IMR-90 (cell line): Measurements from ENCODE around the gene ZNF407. TPM values are rescaled to one million over a fixed set of nuclear protein-coding genes. Genes with fewer than 3 reads are reported as not detected.

Experiments used
- ATAC-seq: fragments of 200-7000 bp; cut with Tn5 transposase; 2 replicates; pipeline ENCODE4 v1.9.1; 2020; ENCODE audit warnings: low read depth, mild to moderate bottlenecking, moderate library complexity
- BruUV-seq: library from RNA; stranded (reverse); fragments of 400-500 nt; replicated peaks from 2 replicates; lab custom pipeline; 2021; lab: Mats Ljungman, UMichigan
- CTCF ChIA-PET: fragments of 300-600 bp; formaldehyde crosslinking; extraction: SDS; loops from one replicate; lab custom pipeline; 2021; ENCODE audit warnings: antibody characterized with exemption; lab: Yijun Ruan, JAX
- POLR2A ChIA-PET: fragments of 300-600 bp; sonication (Branson Sonifier 250); formaldehyde crosslinking; loops from one replicate; lab custom pipeline; 2022; ENCODE audit warnings: antibody characterized with exemption; ENCODE audit not compliant: unreplicated experiment; lab: Charles Lee
- DNase-seq: peaks from one replicate; pipeline ENCODE4 v3.0.0; 2013
- H2AFZ ChIP-seq: replicated peaks from 2 replicates; pipeline ENCODE3; 2013; ENCODE audit warnings: low read length, mild to moderate bottlenecking; ENCODE audit not compliant: poor library complexity
- H2AK5ac ChIP-seq: 2 replicates; pipeline ENCODE4 v1.6.1; 2013; ENCODE audit warnings: low read depth, low read length, inconsistent platforms
- H2AK9ac ChIP-seq: replicated peaks from 2 replicates; pipeline ENCODE3; 2013; ENCODE audit warnings: mild to moderate bottlenecking, low read depth, low read length, moderate library complexity; ENCODE audit not compliant: poor library complexity
- H2BK120ac ChIP-seq: 2 replicates; pipeline ENCODE4 v1.6.1; 2013; ENCODE audit warnings: low read depth, low read length, inconsistent platforms
- H2BK15ac ChIP-seq: 3 replicates; pipeline ENCODE4 v1.6.1; 2013; ENCODE audit warnings: low read depth, low read length, inconsistent platforms
- H2BK20ac ChIP-seq: 2 replicates; pipeline ENCODE4 v1.6.1; 2013; ENCODE audit warnings: low read depth, mild to moderate bottlenecking, inconsistent platforms, low read length, moderate library complexity
- H2BK5ac ChIP-seq: 2 replicates; pipeline ENCODE4 v1.6.1; 2013; ENCODE audit warnings: mild to moderate bottlenecking, low read depth, low read length, inconsistent platforms; ENCODE audit not compliant: poor library complexity, severe bottlenecking
- H3K14ac ChIP-seq: replicated peaks from 2 replicates; pipeline ENCODE4 v1.6.1; 2013; ENCODE audit warnings: low read depth, low read length, inconsistent platforms
- H3K18ac ChIP-seq: 2 replicates; pipeline ENCODE4 v1.6.1; 2013; ENCODE audit warnings: low read depth, low read length, control low read depth
- H3K23ac ChIP-seq: 2 replicates; pipeline ENCODE4 v1.6.1; 2013; ENCODE audit warnings: low read depth, low read length, inconsistent platforms
- H3K27ac ChIP-seq: 2 replicates; pipeline ENCODE4 v1.5.1; 2013; ENCODE audit warnings: mild to moderate bottlenecking, control low read depth, low read length; ENCODE audit not compliant: insufficient read depth
- H3K27me3 ChIP-seq: 2 replicates; pipeline ENCODE4 v1.6.1; 2013; ENCODE audit warnings: low read length; ENCODE audit not compliant: control insufficient read depth, insufficient read depth
- H3K36me3 ChIP-seq: 2 replicates; pipeline ENCODE4 v1.6.1; 2013; ENCODE audit warnings: low read length, mixed read lengths; ENCODE audit not compliant: control insufficient read depth, insufficient read depth
- H3K4ac ChIP-seq: 2 replicates; pipeline ENCODE4 v1.6.1; 2013; ENCODE audit warnings: low read depth, low read length, inconsistent platforms
- H3K4me1 ChIP-seq: 2 replicates; pipeline ENCODE4 v1.6.1; 2013; ENCODE audit warnings: low read length, mixed read lengths; ENCODE audit not compliant: control insufficient read depth, insufficient read depth
- H3K4me2 ChIP-seq: 2 replicates; pipeline ENCODE4 v1.6.1; 2013; ENCODE audit warnings: low read depth, mild to moderate bottlenecking, control low read depth, low read length, moderate library complexity
- H3K4me3 ChIP-seq: 2 replicates; pipeline ENCODE4 v1.5.1; 2013; ENCODE audit warnings: low read depth, mild to moderate bottlenecking, control low read depth, low read length, moderate library complexity; ENCODE audit not compliant: insufficient read depth
- H3K56ac ChIP-seq: 2 replicates; pipeline ENCODE4 v1.6.1; 2013; ENCODE audit warnings: low read length, inconsistent platforms; ENCODE audit not compliant: insufficient read depth; ENCODE audit errors: extremely low read depth
- H3K79me1 ChIP-seq, 2 experiments: 2 replicates each; pipeline ENCODE4 v1.6.1; 2013; ENCODE audit warnings: low read length in 2 of 2, inconsistent platforms in 1 of 2, low read depth in 1 of 2
- H3K9ac ChIP-seq: 2 replicates; pipeline ENCODE4 v1.6.1; 2013; ENCODE audit warnings: low read depth, low read length, control low read depth
- H3K9me1 ChIP-seq: 2 replicates; pipeline ENCODE4 v1.6.1; 2013; ENCODE audit warnings: low read length, inconsistent platforms; ENCODE audit not compliant: insufficient read depth
- H3K9me3 ChIP-seq: 2 replicates; pipeline ENCODE4 v1.6.1; 2013; ENCODE audit warnings: low read length; ENCODE audit not compliant: control insufficient read depth, insufficient read depth
- H4K20me1 ChIP-seq: 2 replicates; pipeline ENCODE4 v1.6.1; 2013; ENCODE audit warnings: low read length, inconsistent platforms; ENCODE audit not compliant: insufficient read depth
- H4K5ac ChIP-seq: 2 replicates; pipeline ENCODE4 v1.6.1; 2013; ENCODE audit warnings: mild to moderate bottlenecking, low read depth, low read length, control low read depth
- H4K8ac ChIP-seq, 2 experiments: 2 replicates each; pipeline ENCODE4 v1.6.1; 2013; ENCODE audit warnings: low read depth in 2 of 2, low read length in 2 of 2, control low read depth in 1 of 2, inconsistent platforms in 1 of 2
- H4K91ac ChIP-seq: 2 replicates; pipeline ENCODE4 v1.6.1; 2013; ENCODE audit warnings: low read depth, low read length, inconsistent platforms; ENCODE audit not compliant: insufficient read depth
- CEBPB ChIP-seq: IDR thresholded peaks from 2 replicates; pipeline ENCODE4 v1.6.1; 2012; ENCODE audit warnings: low read depth, low read length, improper control_type of control experiment
- CTCF ChIP-seq: conservative IDR thresholded peaks from 2 replicates; pipeline ENCODE4 v1.5.1; 2012; ENCODE audit warnings: mild to moderate bottlenecking, low read depth, low read length, improper control_type of control experiment
- FOS ChIP-seq: fragments of 150-350 bp; IDR thresholded peaks from 2 replicates; pipeline ENCODE4 v1.6.1; 2016; ENCODE audit warnings: low read depth, low read length
- MAFK ChIP-seq: IDR thresholded peaks from 2 replicates; pipeline ENCODE4 v1.6.1; 2012; ENCODE audit warnings: low read depth, low read length, improper control_type of control experiment
- MAZ ChIP-seq: IDR thresholded peaks from 2 replicates; pipeline ENCODE4 v1.6.1; 2012; ENCODE audit warnings: low read depth, mild to moderate bottlenecking, low read length, improper control_type of control experiment, moderate library complexity, borderline replicate concordance
- MXI1 ChIP-seq: IDR thresholded peaks from 2 replicates; pipeline ENCODE4 v1.6.1; 2012; ENCODE audit warnings: low read depth, mild to moderate bottlenecking, low read length, moderate library complexity, borderline replicate concordance
- NFE2L2 ChIP-seq: fragments of 150-350 bp; IDR thresholded peaks from 2 replicates; pipeline ENCODE4 v1.6.1; 2016; ENCODE audit warnings: low read depth, mild to moderate bottlenecking, low read length
- POLR2A ChIP-seq: IDR thresholded peaks from 2 replicates; pipeline ENCODE4 v1.6.1; 2012; ENCODE audit warnings: mild to moderate bottlenecking, low read depth, low read length
- RAD21 ChIP-seq: IDR thresholded peaks from 2 replicates; pipeline ENCODE4 v1.6.1; 2012; ENCODE audit warnings: low read length, improper control_type of control experiment
- RCOR1 ChIP-seq: IDR thresholded peaks from 2 replicates; pipeline ENCODE4 v1.6.1; 2012; ENCODE audit warnings: mild to moderate bottlenecking, low read length, improper control_type of control experiment; ENCODE audit not compliant: insufficient replicate concordance
- RFX5 ChIP-seq: IDR thresholded peaks from 2 replicates; pipeline ENCODE4 v1.8.0; 2012; ENCODE audit warnings: low read depth, mild to moderate bottlenecking, low read length, moderate library complexity
- dilution Hi-C: fragments of 300-500 bp; cut with HindIII; formaldehyde crosslinking; loops from one replicate; pipeline ENCODE4 v1.14.3; 2018; ENCODE audit warnings: low sequenced_read_pairs; ENCODE audit not compliant: unreplicated experiment
- in situ Hi-C: fragments of 300-500 bp; cut with MboI; formaldehyde crosslinking; loops from 3 replicates; pipeline ENCODE4 v1.14.3; 2019; ENCODE audit warnings: low sequenced_read_pairs, inconsistent platforms, mixed read lengths
- intact Hi-C: fragments of 100-400 bp; cut with micrococcal nuclease; formaldehyde crosslinking; loops from 2 replicates; pipeline ENCODE4 v1.10.0; 2022
- polyA plus RNA-seq, 3 experiments: library from polyadenylated mRNA; depleted of rRNA; stranded (reverse); fragments of >200 nt; gene quantifications; 2 replicates each; pipeline ENCODE4 v1.2.3, GENCODE V29; 2012; ENCODE audit warnings: low replicate concordance in 1 of 3
- total RNA-seq: library from RNA; depleted of rRNA; stranded (reverse); fragments of >200 nt; gene quantifications from 2 replicates; pipeline ENCODE4 v1.2.3, GENCODE V29; 2012
- TF ChIP-seq, protein P1 (sequence below): fragments of 150-350 bp; IDR thresholded peaks from 2 replicates; pipeline ENCODE4 v1.6.1; 2016; ENCODE audit warnings: low read depth, mild to moderate bottlenecking, low read length, moderate library complexity, borderline replicate concordance

The ZNF407 gene
- total and polyA plus RNA-seq, 2 of the 4 experiments (the other 2 are of a cell fraction): 3.1 to 20.1 TPM

GRCh38 chr18:74708169-74708568 is 110.5 kb downstream of the ZNF407 start:
- Histone ChIP-seq H3K56ac (no peak overlapping the region), H3K4me1 (no peaks in the 10 kb centered on the region), H2BK5ac (no peak overlapping the region), H3K4ac (no peak overlapping the region), H2BK120ac (no peak overlapping the region), H4K5ac (no peak overlapping the region), H3K4me3 (no peak overlapping the region), H2AFZ (no peak overlapping the region), H3K9me1 (peaks cover 4% of the 10 kb centered on the region; the same call in 1 of the 2 replicates), H2AK5ac (no peak overlapping the region), H3K79me1 (peaks cover 5 to 12% of the 10 kb centered on the region in 2 experiments; a peak in 3 of 4 replicates), H3K9ac (no peak overlapping the region), H3K9me3 (no peaks in the 10 kb centered on the region), H3K4me2 (no peak overlapping the region), H2AK9ac (no peak overlapping the region), H3K27me3 (no peaks in the 10 kb centered on the region), H2BK20ac (no peak overlapping the region), H3K14ac (no peak overlapping the region), H2BK15ac (no peak overlapping the region), H3K23ac (no peak overlapping the region), H4K20me1 (no peaks in the 10 kb centered on the region), H3K18ac (no peak overlapping the region), H4K91ac (no peak overlapping the region), H4K8ac (no peak overlapping the region), H3K27ac (no peak overlapping the region), H3K36me3 (no peaks in the 10 kb centered on the region)
- intact Hi-C loops: no loop called here
- in situ Hi-C loops: no loop called here
- ATAC-seq (no peak), DNase-seq (no peak)
- TF ChIP-seq POLR2A (no peak), FOS (no peak), RFX5 (no peak), NFE2L2 (no peak), MAZ (no peak), CEBPB (no peak), CTCF (no peak), RAD21 (no peak), MXI1 (no peak), MAFK (no peak), RCOR1 (no peak)
- TF ChIP-seq, protein P1, sequence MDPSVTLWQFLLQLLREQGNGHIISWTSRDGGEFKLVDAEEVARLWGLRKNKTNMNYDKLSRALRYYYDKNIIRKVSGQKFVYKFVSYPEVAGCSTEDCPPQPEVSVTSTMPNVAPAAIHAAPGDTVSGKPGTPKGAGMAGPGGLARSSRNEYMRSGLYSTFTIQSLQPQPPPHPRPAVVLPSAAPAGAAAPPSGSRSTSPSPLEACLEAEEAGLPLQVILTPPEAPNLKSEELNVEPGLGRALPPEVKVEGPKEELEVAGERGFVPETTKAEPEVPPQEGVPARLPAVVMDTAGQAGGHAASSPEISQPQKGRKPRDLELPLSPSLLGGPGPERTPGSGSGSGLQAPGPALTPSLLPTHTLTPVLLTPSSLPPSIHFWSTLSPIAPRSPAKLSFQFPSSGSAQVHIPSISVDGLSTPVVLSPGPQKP: no peak
- POLR2A ChIA-PET: no interaction called here
- dilution Hi-C loops: no loop called here
- CTCF ChIA-PET: no interaction called here
- BruUV-seq: no TSS peak
